Mucosa of descending colon (tissue), 3 donors: ENCODE measurements around the gene KCNK10. TPM values are rescaled to one million over a fixed set of nuclear protein-coding genes. Genes with fewer than 3 reads are reported as not detected.

Experiments
- ATAC-seq: fragments of 200-7000 bp; cut with Tn5 transposase; one replicate; pipeline ENCODE4 v1.9.1; 2020; ENCODE audit warnings: mild to moderate bottlenecking, moderate library complexity
- DNase-seq, 3 donors: peaks; one replicate each; pipeline ENCODE4 v3.0.0-alpha.2; 2020
- H3K36me3 ChIP-seq: fragments of 200-600 bp; one replicate; pipeline ENCODE4 v1.8.0; 2021; ENCODE audit warnings: low read depth, mild to moderate bottlenecking
- H3K4me1 ChIP-seq: fragments of 200-600 bp; one replicate; pipeline ENCODE4 v1.8.0; 2021; ENCODE audit warnings: low read depth, mild to moderate bottlenecking
- H3K4me3 ChIP-seq: fragments of 200-600 bp; one replicate; pipeline ENCODE4 v1.8.0; 2021; ENCODE audit warnings: mild to moderate bottlenecking
- H3K9me3 ChIP-seq: fragments of 200-600 bp; one replicate; pipeline ENCODE4 v1.8.0; 2021; ENCODE audit warnings: mild to moderate bottlenecking
- intact Hi-C, 2 donors: fragments of 100-400 bp; cut with DNase I in 1 of 2; cut with micrococcal nuclease in 1 of 2; formaldehyde crosslinking; loops; one replicate each; pipeline versions ENCODE4 v1.11.0 to v1.11.1; 2022; cut with DNase I, micrococcal nuclease
- total RNA-seq, 3 donors: library from RNA; stranded (reverse); fragmentation: NEBNext Ultra II Directional in 2 of 3; extraction: Animal tissue kit (Norgen Biotek cat#: 25700) in 2 of 3; gene quantifications; one replicate each; pipeline versions ENCODE4 v1.2.1 to v1.2.4, GENCODE V29; 2021 to 2023
- TF ChIP-seq, protein P1 (sequence below): fragments of 200-600 bp; IDR thresholded peaks from one replicate; pipeline ENCODE4 v1.8.0; 2022; ENCODE audit warnings: antibody characterized with exemption, mild to moderate bottlenecking
- donor health status: DM: no; HTN: no; CAD: no; lungs with moderate emphysema.
- donor health status: DM: no; HTN: no; CAD: no.
- donor health status: DM: no; HTN: yes; CAD: no.

Gene KCNK10
- total RNA-seq, 3 donors from 2014 or later: 1.7 to 2.1 (median 2.0) TPM

DNA sequence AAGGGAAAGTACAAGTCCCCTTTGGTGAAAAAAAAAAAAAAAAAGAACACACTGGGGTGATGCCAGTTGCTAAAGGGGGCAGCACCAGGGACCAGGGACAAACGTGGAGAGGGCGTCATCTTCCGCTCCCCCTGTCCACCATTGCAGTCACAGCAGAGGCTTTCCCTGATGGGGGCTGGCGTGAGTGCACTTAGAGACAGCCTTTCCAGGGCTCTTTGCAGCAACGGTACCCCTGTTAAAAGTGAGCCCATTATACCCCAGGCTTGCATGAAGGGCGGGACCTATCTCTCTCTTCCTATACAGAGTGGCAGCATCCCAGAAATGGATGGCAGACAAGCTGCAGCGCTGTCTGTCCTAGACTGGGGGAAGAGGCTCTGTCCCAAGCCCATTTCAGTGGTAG, 155.0 kb downstream of the KCNK10 start:
- intact Hi-C loops: loop anchor here in 1 of 2 donors (2.0 to 10.0 kb wide), 2 partner anchors 155 to 223 kb away; no protein-coding TSS in a partner anchor
- no peaks in the 10 kb centered on the region for H3K36me3 ChIP-seq
- ATAC-seq (no peak), DNase-seq (no peak)
- no peaks in the 10 kb centered on the region for H3K4me1 ChIP-seq
- TF ChIP-seq, protein P1, sequence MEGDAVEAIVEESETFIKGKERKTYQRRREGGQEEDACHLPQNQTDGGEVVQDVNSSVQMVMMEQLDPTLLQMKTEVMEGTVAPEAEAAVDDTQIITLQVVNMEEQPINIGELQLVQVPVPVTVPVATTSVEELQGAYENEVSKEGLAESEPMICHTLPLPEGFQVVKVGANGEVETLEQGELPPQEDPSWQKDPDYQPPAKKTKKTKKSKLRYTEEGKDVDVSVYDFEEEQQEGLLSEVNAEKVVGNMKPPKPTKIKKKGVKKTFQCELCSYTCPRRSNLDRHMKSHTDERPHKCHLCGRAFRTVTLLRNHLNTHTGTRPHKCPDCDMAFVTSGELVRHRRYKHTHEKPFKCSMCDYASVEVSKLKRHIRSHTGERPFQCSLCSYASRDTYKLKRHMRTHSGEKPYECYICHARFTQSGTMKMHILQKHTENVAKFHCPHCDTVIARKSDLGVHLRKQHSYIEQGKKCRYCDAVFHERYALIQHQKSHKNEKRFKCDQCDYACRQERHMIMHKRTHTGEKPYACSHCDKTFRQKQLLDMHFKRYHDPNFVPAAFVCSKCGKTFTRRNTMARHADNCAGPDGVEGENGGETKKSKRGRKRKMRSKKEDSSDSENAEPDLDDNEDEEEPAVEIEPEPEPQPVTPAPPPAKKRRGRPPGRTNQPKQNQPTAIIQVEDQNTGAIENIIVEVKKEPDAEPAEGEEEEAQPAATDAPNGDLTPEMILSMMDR: no peak
- no peak overlapping the region for H3K4me3 ChIP-seq
- H3K9me3 ChIP-seq: no peaks in the 10 kb centered on the region

DNA sequence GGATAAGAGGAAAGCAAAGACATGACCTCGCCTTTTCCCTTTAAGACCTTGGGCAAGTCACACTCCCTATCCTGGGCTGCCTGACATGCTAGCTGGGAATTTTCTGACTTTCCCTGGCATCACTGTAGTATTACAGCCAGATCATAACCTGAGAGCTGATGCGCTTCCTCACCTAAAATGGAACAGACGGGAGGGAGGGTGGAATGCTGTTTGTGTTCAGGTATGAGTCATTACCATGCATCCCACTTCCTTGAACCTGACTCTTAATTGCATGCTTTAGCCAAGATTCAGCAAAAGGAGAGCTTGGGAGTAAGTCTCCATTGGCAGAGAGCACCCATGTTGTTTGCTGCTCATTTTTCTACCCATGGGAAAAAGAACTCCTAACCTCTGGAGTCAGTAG, 156.5 kb downstream of the KCNK10 start:
- Histone ChIP-seq H3K36me3 (no peaks in the 10 kb centered on the region), H3K9me3 (no peaks in the 10 kb centered on the region), H3K4me1 (no peaks in the 10 kb centered on the region), H3K4me3 (no peak overlapping the region)
- intact Hi-C loops: loop anchor here in 1 of 2 donors (10.0 kb wide), 1 partner anchor 222 kb away; no protein-coding TSS in a partner anchor
- TF ChIP-seq, protein P1: no peak
- DNase-seq: no peak
- ATAC-seq: peak; percentile 83

DNA sequence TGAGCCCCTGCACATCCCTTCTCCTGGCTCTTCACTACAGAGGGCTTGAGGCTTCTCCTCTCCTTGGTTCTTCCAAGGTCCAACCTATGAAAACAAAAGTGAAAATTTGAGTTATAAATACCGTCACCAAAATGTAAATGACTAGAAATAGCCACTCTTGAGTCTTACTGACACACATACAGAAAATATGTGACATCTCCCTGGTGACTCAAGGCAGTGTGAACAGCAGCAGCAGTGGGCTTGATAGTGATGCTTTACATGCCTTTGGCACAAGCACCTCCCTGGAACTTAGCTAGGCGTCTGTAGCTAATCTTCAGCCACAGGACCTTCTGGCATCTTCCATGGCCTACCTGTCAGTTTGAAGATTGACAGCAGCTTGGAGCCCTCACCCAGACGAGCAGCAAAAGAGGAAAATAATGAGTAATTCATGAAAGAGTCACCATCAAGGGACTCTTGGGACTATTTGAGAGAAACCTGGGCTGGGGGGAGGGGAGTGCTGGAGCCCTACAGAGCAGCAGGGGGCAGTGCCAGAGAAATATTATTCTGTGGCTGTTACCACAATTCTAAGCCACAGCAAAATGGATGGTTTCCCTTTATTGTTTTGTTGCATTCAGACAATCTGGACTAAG, 158.0 kb downstream of the KCNK10 start:
- DNase-seq: no peak
- Histone ChIP-seq H3K36me3 (no peaks in the 10 kb centered on the region), H3K4me3 (no peak overlapping the region), H3K9me3 (no peaks in the 10 kb centered on the region), H3K4me1 (no peaks in the 10 kb centered on the region)
- intact Hi-C loops: loop anchor here in 1 of 2 donors (10.0 kb wide), 1 partner anchor 220 kb away; no protein-coding TSS in a partner anchor
- TF ChIP-seq, protein P1: no peak
- no peak for ATAC-seq

DNA sequence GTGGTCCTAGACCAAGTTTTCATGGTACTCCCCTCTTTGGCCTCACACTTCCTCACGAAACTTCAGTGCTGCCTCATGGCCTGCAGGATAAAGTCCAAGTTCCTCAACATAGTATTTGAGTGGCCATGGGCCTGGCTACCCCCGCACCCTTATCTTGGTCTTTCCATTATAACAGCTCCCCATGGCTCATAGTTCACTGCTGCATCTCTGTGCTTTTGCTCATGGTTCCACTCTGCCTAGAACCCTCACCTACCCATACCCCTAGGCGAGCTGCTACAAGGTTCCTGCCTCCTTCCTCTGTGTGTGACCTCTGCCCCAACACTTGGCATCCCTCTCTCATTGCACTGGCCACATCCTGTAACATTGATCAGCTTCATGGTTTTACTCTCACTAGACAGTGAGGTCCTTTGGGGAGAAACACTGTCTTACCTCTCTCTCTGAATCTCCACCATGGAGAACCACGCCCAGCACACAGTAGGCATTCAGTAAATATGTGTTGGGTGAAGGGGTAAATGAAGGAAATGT, 159.3 kb downstream of the KCNK10 start:
- intact Hi-C loops: loop anchor here in 1 of 2 donors (10.0 kb wide), 1 partner anchor 219 kb away; no protein-coding TSS in a partner anchor
- Histone ChIP-seq H3K9me3 (no peaks in the 10 kb centered on the region), H3K4me1 (no peaks in the 10 kb centered on the region), H3K4me3 (no peak overlapping the region), H3K36me3 (no peaks in the 10 kb centered on the region)
- no peak for ATAC-seq
- TF ChIP-seq, protein P1: no peak
- DNase-seq: no peak

DNA sequence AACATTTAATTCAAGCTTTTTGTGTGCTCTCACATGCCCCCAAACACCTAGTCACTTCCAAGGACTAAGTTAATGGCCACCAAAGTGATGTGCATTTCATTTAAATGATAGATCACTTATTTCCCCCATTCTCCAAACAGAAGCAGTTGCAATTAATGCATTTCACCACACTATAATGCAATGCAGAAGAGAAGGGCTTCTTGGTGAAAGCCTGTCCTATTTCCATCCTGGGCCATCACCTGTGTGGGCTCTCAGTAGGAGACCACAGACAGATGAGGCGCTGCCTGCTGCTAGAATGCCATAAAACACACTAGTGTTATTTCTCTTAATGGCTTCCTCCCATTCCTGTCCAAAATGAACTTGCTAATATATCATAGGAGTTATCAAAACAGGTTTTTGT, 166.9 kb downstream of the KCNK10 start:
- Histone ChIP-seq H3K4me1 (no peaks in the 10 kb centered on the region), H3K9me3 (no peaks in the 10 kb centered on the region), H3K4me3 (no peak overlapping the region), H3K36me3 (no peaks in the 10 kb centered on the region)
- TF ChIP-seq, protein P1: no peak
- ATAC-seq (no peak), DNase-seq (no peak)
- intact Hi-C loops: no loop called here
